Mucosa of rectum (tissue), 2 donors: Measurements from ENCODE around the gene OPRD1.

Source experiments
- H3K27ac ChIP-seq, 2 donors: one replicate each; pipeline ENCODE4 v1.7.0; 2013; ENCODE audit warnings: inconsistent platforms in 2 of 2, low read depth in 2 of 2, low read length in 2 of 2
- H3K27me3 ChIP-seq, 2 donors: one replicate each; pipeline ENCODE4 v1.7.0; 2013; ENCODE audit warnings: low read length in 2 of 2; ENCODE audit not compliant: control insufficient read depth in 2 of 2, insufficient read depth in 2 of 2
- H3K36me3 ChIP-seq, 2 donors: one replicate each; pipeline ENCODE4 v1.7.0; 2013; ENCODE audit warnings: low read length in 2 of 2; ENCODE audit not compliant: control insufficient read depth in 2 of 2, insufficient read depth in 2 of 2
- H3K4me1 ChIP-seq, 2 donors: one replicate each; pipeline ENCODE4 v1.7.0; 2013; ENCODE audit warnings: low read length in 2 of 2, mild to moderate bottlenecking in 1 of 2; ENCODE audit not compliant: control insufficient read depth in 2 of 2, insufficient read depth in 2 of 2
- H3K4me3 ChIP-seq, 2 donors: one replicate each; pipeline ENCODE4 v1.7.0; 2013; ENCODE audit warnings: low read length in 2 of 2
- H3K9ac ChIP-seq, 2 donors: one replicate each; pipeline ENCODE4 v1.7.0; 2013; ENCODE audit warnings: low read length in 2 of 2, low read depth in 1 of 2, mild to moderate bottlenecking in 1 of 2
- H3K9me3 ChIP-seq, 2 donors: one replicate each; pipeline ENCODE4 v1.7.0; 2013; ENCODE audit warnings: low read length in 2 of 2; ENCODE audit not compliant: control insufficient read depth in 2 of 2
- donor health status: healthy.
- donor health status: Normal muscosa, but diverticular disease.

The OPRD1 gene

DNA sequence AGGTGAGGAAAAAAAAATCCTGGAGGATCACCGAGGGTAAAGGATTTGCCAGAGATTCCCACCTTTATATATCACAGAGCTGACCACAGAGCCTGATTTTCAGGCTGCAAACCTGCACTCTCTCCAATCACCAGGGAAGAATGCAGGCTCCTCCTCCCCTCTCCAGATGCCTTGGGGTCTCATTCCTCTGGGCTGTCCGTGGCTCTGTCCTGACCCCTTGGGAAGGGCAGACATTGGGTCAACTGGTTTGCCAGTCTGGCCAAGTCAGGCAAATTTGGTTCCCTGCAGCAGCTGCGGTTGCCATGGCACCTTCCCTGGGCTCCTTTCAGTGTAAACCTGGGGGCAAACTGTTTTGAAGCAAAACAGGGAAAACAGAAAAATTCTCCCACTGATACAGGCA, 11.6 kb upstream of the OPRD1 start:
- H3K27me3 ChIP-seq, result no peaks in the 10 kb centered on the region
- H3K27ac ChIP-seq, result no peak overlapping the region
- H3K9ac ChIP-seq, result no peak overlapping the region
- no peak overlapping the region for H3K4me3 ChIP-seq
- H3K4me1 ChIP-seq, result no peaks in the 10 kb centered on the region
- no peaks in the 10 kb centered on the region for H3K36me3 ChIP-seq
- H3K9me3 ChIP-seq, result no peaks in the 10 kb centered on the region

GRCh38 chr1:28801461-28801860, 10.5 kb upstream of the OPRD1 start:
- no peaks in the 10 kb centered on the region for H3K4me1 ChIP-seq
- no peaks in the 10 kb centered on the region for H3K9me3 ChIP-seq
- H3K36me3 ChIP-seq, result no peaks in the 10 kb centered on the region
- no peak overlapping the region for H3K27ac ChIP-seq
- no peak overlapping the region for H3K9ac ChIP-seq
- H3K27me3 ChIP-seq, result no peaks in the 10 kb centered on the region
- no peak overlapping the region for H3K4me3 ChIP-seq

GRCh38 chr1:28803051-28803450, 8.9 kb upstream of the OPRD1 start:
- H3K36me3 ChIP-seq, result no peaks in the 10 kb centered on the region
- no peak overlapping the region for H3K4me3 ChIP-seq
- no peaks in the 10 kb centered on the region for H3K4me1 ChIP-seq
- H3K9me3 ChIP-seq, result no peaks in the 10 kb centered on the region
- H3K27me3 ChIP-seq, result no peaks in the 10 kb centered on the region
- H3K27ac ChIP-seq, result no peak overlapping the region
- H3K9ac ChIP-seq, result no peak overlapping the region

- Histone ChIP-seq H3K9ac (no peak overlapping the region), H3K27ac (no peak overlapping the region), H3K9me3 (no peaks in the 10 kb centered on the region), H3K36me3 (no peaks in the 10 kb centered on the region), H3K4me1 (no peaks in the 10 kb centered on the region), H3K27me3 (no peaks in the 10 kb centered on the region), H3K4me3 (no peak overlapping the region)
Measured at GRCh38 chr1:28803662-28804061, 8.3 kb upstream of the OPRD1 start.

- no peaks in the 10 kb centered on the region for H3K4me1 ChIP-seq
- H3K36me3 ChIP-seq, result no peaks in the 10 kb centered on the region
- no peak overlapping the region for H3K4me3 ChIP-seq
- H3K27ac ChIP-seq, result no peak overlapping the region
- H3K9ac ChIP-seq, result no peak overlapping the region
- H3K27me3 ChIP-seq, result no peaks in the 10 kb centered on the region
- no peaks in the 10 kb centered on the region for H3K9me3 ChIP-seq
Measured at GRCh38 chr1:28804071-28804470, 7.9 kb upstream of the OPRD1 start.

DNA sequence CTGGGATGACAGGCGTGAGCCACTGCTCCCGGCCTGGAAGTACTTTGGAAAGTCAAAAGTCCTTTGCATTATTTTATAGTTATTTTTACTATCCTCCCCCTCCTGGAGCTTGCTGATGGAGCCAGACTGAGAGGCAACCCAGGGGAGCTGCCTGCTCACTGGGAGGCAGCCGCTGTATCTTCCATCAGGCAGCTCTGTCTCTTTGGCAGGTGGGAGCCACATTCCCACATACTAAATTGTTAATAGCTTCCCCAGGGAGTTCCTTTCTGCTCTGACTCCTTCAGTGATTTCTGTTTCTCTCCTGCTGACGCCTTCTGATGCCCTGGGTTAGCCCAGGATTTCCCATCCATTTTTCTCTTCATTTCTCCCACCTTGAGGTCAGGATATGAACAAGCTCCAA, 4.9 kb upstream of the OPRD1 start:
- Histone ChIP-seq H3K9me3 (no peaks in the 10 kb centered on the region), H3K36me3 (no peaks in the 10 kb centered on the region), H3K4me1 (no peaks in the 10 kb centered on the region), H3K27me3 (peaks cover 11 to 18% of the 10 kb centered on the region in 2 donors), H3K27ac (no peak overlapping the region), H3K9ac (no peak overlapping the region), H3K4me3 (no peak overlapping the region)

- Histone ChIP-seq H3K9ac (no peak overlapping the region), H3K36me3 (no peaks in the 10 kb centered on the region), H3K9me3 (no peaks in the 10 kb centered on the region), H3K27ac (no peak overlapping the region), H3K27me3 (peaks cover 18 to 22% of the 10 kb centered on the region in 2 donors), H3K4me1 (peaks cover 0 to 3% of the 10 kb centered on the region in 2 donors), H3K4me3 (no peak overlapping the region)
Measured at GRCh38 chr1:28807986-28808385, 4.0 kb upstream of the OPRD1 start.

- no peak overlapping the region for H3K4me3 ChIP-seq
- no peaks in the 10 kb centered on the region for H3K9me3 ChIP-seq
- H3K36me3 ChIP-seq, result no peaks in the 10 kb centered on the region
- H3K4me1 ChIP-seq, result peaks cover 0 to 3% of the 10 kb centered on the region in 2 donors
- peaks cover 40 to 50% of the 10 kb centered on the region in 2 donors for H3K27me3 ChIP-seq
- no peak overlapping the region for H3K27ac ChIP-seq
- no peak overlapping the region for H3K9ac ChIP-seq
Measured at GRCh38 chr1:28811369-28811765, 603 bp upstream of the OPRD1 start.

- H3K9ac ChIP-seq, result no peak overlapping the region
- H3K27me3 ChIP-seq, result peaks cover 48 to 50% of the 10 kb centered on the region in 2 donors
- H3K36me3 ChIP-seq, result no peaks in the 10 kb centered on the region
- H3K4me1 ChIP-seq, result peaks cover 0 to 3% of the 10 kb centered on the region in 2 donors
- H3K9me3 ChIP-seq, result no peaks in the 10 kb centered on the region
- no peak overlapping the region for H3K27ac ChIP-seq
- no peak overlapping the region for H3K4me3 ChIP-seq
Measured at GRCh38 chr1:28812669-28813468, 899 bp downstream of the OPRD1 start.

- H3K36me3 ChIP-seq, result no peaks in the 10 kb centered on the region
- no peak overlapping the region for H3K4me3 ChIP-seq
- peaks cover 0 to 3% of the 10 kb centered on the region in 2 donors for H3K4me1 ChIP-seq
- H3K27ac ChIP-seq, result no peak overlapping the region
- H3K9me3 ChIP-seq, result no peaks in the 10 kb centered on the region
- peaks cover 48 to 52% of the 10 kb centered on the region in 2 donors for H3K27me3 ChIP-seq
- H3K9ac ChIP-seq, result no peak overlapping the region
Measured at GRCh38 chr1:28813931-28814465, 2.0 kb downstream of the OPRD1 start.
